CD4-positive, alpha-beta T cell (primary cell): ENCODE data around the gene OR7D4. TPM values are rescaled to one million over a fixed set of nuclear protein-coding genes. Genes with fewer than 3 reads are reported as not detected.

ENCODE experiments used
- ATAC-seq: fragments of 200-7000 bp; cut with Tn5 transposase; one replicate; pipeline ENCODE4 v1.10.0; 2022; ENCODE audit warnings: mild to moderate bottlenecking; ENCODE audit not compliant: poor library complexity
- CTCF ChIA-PET: fragments of 350-600 bp; sonication (Branson Sonifier 250); formaldehyde crosslinking; loops from one replicate; lab custom pipeline; 2021; ENCODE audit warnings: antibody characterized with exemption, inconsistent platforms; lab: Charles Lee
- POLR2A ChIA-PET: fragments of 350-600 bp; sonication (Branson Sonifier 250); formaldehyde crosslinking; loops from one replicate; lab custom pipeline; 2021; ENCODE audit warnings: antibody characterized with exemption, inconsistent platforms; lab: Charles Lee
- DNase-seq, 14 experiments: peaks; one replicate each; pipeline ENCODE4 v3.0.0-alpha.2; 2013 to 2020; ENCODE audit warnings: mixed read lengths in 2 of 14
- H3K27ac ChIP-seq, 2 donors: one replicate each; pipeline versions ENCODE4 v1.5.1 to v1.7.0; 2013; ENCODE audit warnings: low read length in 2 of 2, low read depth in 1 of 2, mild to moderate bottlenecking in 1 of 2
- H3K27me3 ChIP-seq, 2 experiments: 1 replicate in 1 of 2; 2 replicates in 1 of 2; pipeline versions ENCODE4 v1.6.1 to v1.7.0; 2013; ENCODE audit warnings: low read length in 2 of 2, control low read depth in 1 of 2, mild to moderate bottlenecking in 1 of 2, moderate library complexity in 1 of 2; ENCODE audit not compliant: insufficient read depth in 2 of 2, control insufficient read depth in 1 of 2
- H3K36me3 ChIP-seq: one replicate; pipeline ENCODE4 v1.6.1; 2013; ENCODE audit warnings: low read length, control low read depth; ENCODE audit not compliant: insufficient read depth
- H3K4me1 ChIP-seq: one replicate; pipeline ENCODE4 v1.6.1; 2013; ENCODE audit warnings: low read length, control low read depth; ENCODE audit not compliant: insufficient read depth
- H3K4me3 ChIP-seq: one replicate; pipeline ENCODE4 v1.5.1; 2013; ENCODE audit warnings: mild to moderate bottlenecking, low read length, moderate library complexity
- H3K9me3 ChIP-seq, 2 experiments: 1 replicate in 1 of 2; 2 replicates in 1 of 2; pipeline versions ENCODE4 v1.6.1 to v1.7.0; 2013; ENCODE audit warnings: low read length in 2 of 2, mild to moderate bottlenecking in 2 of 2, control low read depth in 1 of 2, moderate library complexity in 1 of 2; ENCODE audit not compliant: control insufficient read depth in 1 of 2, insufficient read depth in 1 of 2
- H3K27ac Mint-ChIP-seq: one replicate; pipeline ENCODE4 v1.8.0; 2020; ENCODE audit warnings: mixed read lengths
- H3K27me3 Mint-ChIP-seq: one replicate; pipeline ENCODE4 v1.8.0; 2021; ENCODE audit warnings: mixed read lengths
- H3K36me3 Mint-ChIP-seq: one replicate; pipeline ENCODE4 v1.8.0; 2021; ENCODE audit warnings: low read depth, mixed read lengths
- H3K4me1 Mint-ChIP-seq: one replicate; pipeline ENCODE4 v1.8.0; 2021; ENCODE audit warnings: low read depth, mixed read lengths
- H3K4me3 Mint-ChIP-seq: one replicate; pipeline ENCODE4 v1.8.0; 2020; ENCODE audit warnings: mild to moderate bottlenecking, mixed read lengths
- H3K9me3 Mint-ChIP-seq: one replicate; pipeline ENCODE4 v1.8.0; 2020; ENCODE audit warnings: mixed read lengths
- intact Hi-C, 2 experiments: fragments of 100-400 bp; cut with DNase I in 1 of 2; cut with micrococcal nuclease in 1 of 2; formaldehyde crosslinking; loops; one replicate each; pipeline versions ENCODE4 v1.15.1 to v1.9.0; 2023 to 2025; cut with DNase I, micrococcal nuclease
- polyA plus RNA-seq, 2 donors: library from polyadenylated mRNA; unstranded; fragments of 120-200 nt; gene quantifications; one replicate each; pipeline ENCODE4 v1.2.1, GENCODE V29; 2013
- total RNA-seq, 174 experiments: library from RNA in 2 of 174; stranded (reverse) in 2 of 174; gene quantifications; one replicate each; pipeline ENCODE4 v1.2.3 and lab custom pipeline; 2021 to 2026
- TF ChIP-seq, protein P1 (sequence below): fragments of 200-600 bp; IDR thresholded peaks from one replicate; pipeline ENCODE4 v1.8.0; 2022; ENCODE audit warnings: antibody characterized with exemption, mild to moderate bottlenecking

The OR7D4 gene
- total RNA-seq (not detected), total RNA-seq (lab: John Stamatoyannopoulos, UW) (0 to 0.17 (median 0) reads per million in 172 experiments)
- not detected for polyA plus RNA-seq (2013, experiment 1 of 2)
- not detected for polyA plus RNA-seq (2013, experiment 2 of 2)

DNA sequence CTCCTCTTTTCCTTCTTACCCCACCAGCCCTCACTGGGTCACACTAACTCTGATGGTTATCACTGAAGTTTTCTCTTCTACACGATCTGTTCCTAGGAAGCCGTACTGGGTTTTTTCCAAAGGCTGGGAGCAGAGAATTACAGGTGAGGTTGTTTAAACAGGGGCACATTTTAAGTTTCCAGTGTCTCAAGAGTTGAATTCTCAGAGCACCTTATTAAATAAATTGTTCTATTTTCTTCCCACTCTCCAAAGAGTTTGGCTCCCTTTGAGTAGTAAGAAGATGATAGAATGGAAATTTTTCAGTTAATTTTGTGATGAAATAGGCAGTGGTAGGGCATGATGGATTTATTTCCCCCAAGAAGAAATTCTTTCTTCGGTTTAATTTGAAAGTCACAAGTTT lies at the start of gene OR7D4:
OR7D4 (minus strand) TSS at position 101 of the 400 bp plus-strand sequence. CDS start 4,752 bp downstream, outside the sequence.
- intact Hi-C loops = no loop called here
- POLR2A ChIA-PET = no interaction called here
- H3K4me1 Mint-ChIP-seq = no peaks in the 10 kb centered on the region
- Histone ChIP-seq H3K4me3 (no peak within 1 kb of the TSS), H3K9me3 (no peaks in the 10 kb centered on the region), H3K4me1 (no peaks in the 10 kb centered on the region), H3K36me3 (no peaks in the 10 kb centered on the region), H3K27me3 (peaks cover 0 to 3% of the 10 kb centered on the region in 2 experiments), H3K27ac (no peak within 1 kb of the TSS)
- no peaks in the 10 kb centered on the region for H3K36me3 Mint-ChIP-seq
- TF ChIP-seq, protein P1, sequence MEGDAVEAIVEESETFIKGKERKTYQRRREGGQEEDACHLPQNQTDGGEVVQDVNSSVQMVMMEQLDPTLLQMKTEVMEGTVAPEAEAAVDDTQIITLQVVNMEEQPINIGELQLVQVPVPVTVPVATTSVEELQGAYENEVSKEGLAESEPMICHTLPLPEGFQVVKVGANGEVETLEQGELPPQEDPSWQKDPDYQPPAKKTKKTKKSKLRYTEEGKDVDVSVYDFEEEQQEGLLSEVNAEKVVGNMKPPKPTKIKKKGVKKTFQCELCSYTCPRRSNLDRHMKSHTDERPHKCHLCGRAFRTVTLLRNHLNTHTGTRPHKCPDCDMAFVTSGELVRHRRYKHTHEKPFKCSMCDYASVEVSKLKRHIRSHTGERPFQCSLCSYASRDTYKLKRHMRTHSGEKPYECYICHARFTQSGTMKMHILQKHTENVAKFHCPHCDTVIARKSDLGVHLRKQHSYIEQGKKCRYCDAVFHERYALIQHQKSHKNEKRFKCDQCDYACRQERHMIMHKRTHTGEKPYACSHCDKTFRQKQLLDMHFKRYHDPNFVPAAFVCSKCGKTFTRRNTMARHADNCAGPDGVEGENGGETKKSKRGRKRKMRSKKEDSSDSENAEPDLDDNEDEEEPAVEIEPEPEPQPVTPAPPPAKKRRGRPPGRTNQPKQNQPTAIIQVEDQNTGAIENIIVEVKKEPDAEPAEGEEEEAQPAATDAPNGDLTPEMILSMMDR = no peak
- H3K27me3 Mint-ChIP-seq = peaks cover 13% of the 10 kb centered on the region
- DNase-seq = no peak
- H3K4me3 Mint-ChIP-seq = no peak within 1 kb of the TSS
- CTCF ChIA-PET = no interaction called here
- H3K27ac Mint-ChIP-seq = no peak within 1 kb of the TSS
- H3K9me3 Mint-ChIP-seq = peaks cover 10% of the 10 kb centered on the region
- no peak for ATAC-seq

DNA sequence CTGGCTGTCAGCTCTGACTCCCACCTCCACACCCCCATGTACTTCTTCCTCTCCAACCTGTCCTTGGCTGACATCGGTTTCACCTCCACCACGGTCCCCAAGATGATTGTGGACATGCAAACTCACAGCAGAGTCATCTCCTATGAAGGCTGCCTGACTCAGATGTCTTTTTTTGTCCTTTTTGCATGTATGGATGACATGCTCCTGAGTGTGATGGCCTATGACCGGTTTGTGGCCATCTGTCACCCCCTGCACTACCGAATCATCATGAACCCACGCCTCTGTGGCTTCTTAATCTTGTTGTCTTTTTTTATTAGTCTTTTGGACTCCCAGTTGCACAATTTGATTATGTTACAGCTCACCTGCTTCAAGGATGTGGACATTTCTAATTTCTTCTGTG lies 31.8 kb upstream of the OR7D4 start:
- H3K27me3 Mint-ChIP-seq = peaks cover 15% of the 10 kb centered on the region
- no peak overlapping the region for H3K4me3 Mint-ChIP-seq
- ATAC-seq (no peak), DNase-seq (no peak)
- POLR2A ChIA-PET = no interaction called here
- H3K9me3 ChIP-seq = peaks cover 4 to 29% of the 10 kb centered on the region in 2 experiments
- CTCF ChIA-PET = no interaction called here
- H3K9me3 Mint-ChIP-seq = peaks cover 5% of the 10 kb centered on the region
- intact Hi-C loops = no loop called here
- H3K27me3 ChIP-seq = peaks cover 0 to 3% of the 10 kb centered on the region in 2 experiments
- no peak overlapping the region for H3K27ac Mint-ChIP-seq
- H3K4me3 ChIP-seq = no peak overlapping the region
- H3K36me3 Mint-ChIP-seq = no peaks in the 10 kb centered on the region
- H3K4me1 ChIP-seq = no peaks in the 10 kb centered on the region
- H3K36me3 ChIP-seq = no peaks in the 10 kb centered on the region
- TF ChIP-seq, protein P1 = no peak
- no peak overlapping the region for H3K27ac ChIP-seq
- H3K4me1 Mint-ChIP-seq = no peaks in the 10 kb centered on the region

DNA sequence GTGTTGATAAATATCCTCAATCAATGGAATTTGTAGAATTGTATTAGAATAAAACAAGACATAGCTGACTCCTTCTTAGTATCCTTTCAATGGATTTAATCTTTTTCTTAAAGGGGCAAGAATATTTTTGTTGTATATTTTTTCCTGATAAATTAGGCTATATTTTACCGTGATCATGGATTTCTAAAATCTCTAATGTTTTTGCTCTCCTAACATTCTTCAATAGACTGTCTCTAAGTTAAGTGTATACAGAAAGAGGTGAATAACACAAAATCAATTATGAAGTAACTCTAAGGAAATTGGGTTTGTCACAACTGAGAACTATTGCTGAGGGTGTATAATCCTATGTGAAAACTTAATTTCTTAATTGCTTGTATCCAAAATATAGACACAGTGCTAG lies 31.2 kb upstream of the OR7D4 start, which contains the start of gene OR7E24:
OR7E24 (plus strand) TSS at position 301 of the 400 bp plus-strand sequence. CDS start 114 bp downstream, outside the sequence.
- no peak within 1 kb of the TSS for H3K4me3 Mint-ChIP-seq
- POLR2A ChIA-PET = no interaction called here
- H3K27ac ChIP-seq = no peak within 1 kb of the TSS
- intact Hi-C loops = no loop called here
- peaks cover 15% of the 10 kb centered on the region for H3K27me3 Mint-ChIP-seq
- DNase-seq = no peak
- no peak within 1 kb of the TSS for H3K27ac Mint-ChIP-seq
- no peaks in the 10 kb centered on the region for H3K4me1 Mint-ChIP-seq
- H3K36me3 Mint-ChIP-seq = no peaks in the 10 kb centered on the region
- CTCF ChIA-PET = no interaction called here
- peaks cover 0 to 29% of the 10 kb centered on the region in 2 experiments for H3K9me3 ChIP-seq
- peaks cover 5% of the 10 kb centered on the region for H3K9me3 Mint-ChIP-seq
- no peaks in the 10 kb centered on the region for H3K4me1 ChIP-seq
- peaks cover 0 to 3% of the 10 kb centered on the region in 2 experiments for H3K27me3 ChIP-seq
- H3K36me3 ChIP-seq = no peaks in the 10 kb centered on the region
- H3K4me3 ChIP-seq = no peak within 1 kb of the TSS
- TF ChIP-seq, protein P1 = no peak
- no peak for ATAC-seq
